DMS 273 (cell line): Measurements from ENCODE around the gene DISP2.

Source experiments
- DNase-seq: peaks from one replicate; lab custom pipeline; 2025; ENCODE audit not compliant: unreplicated experiment; lab: John Stamatoyannopoulos, UW

DISP2 gene

DNA sequence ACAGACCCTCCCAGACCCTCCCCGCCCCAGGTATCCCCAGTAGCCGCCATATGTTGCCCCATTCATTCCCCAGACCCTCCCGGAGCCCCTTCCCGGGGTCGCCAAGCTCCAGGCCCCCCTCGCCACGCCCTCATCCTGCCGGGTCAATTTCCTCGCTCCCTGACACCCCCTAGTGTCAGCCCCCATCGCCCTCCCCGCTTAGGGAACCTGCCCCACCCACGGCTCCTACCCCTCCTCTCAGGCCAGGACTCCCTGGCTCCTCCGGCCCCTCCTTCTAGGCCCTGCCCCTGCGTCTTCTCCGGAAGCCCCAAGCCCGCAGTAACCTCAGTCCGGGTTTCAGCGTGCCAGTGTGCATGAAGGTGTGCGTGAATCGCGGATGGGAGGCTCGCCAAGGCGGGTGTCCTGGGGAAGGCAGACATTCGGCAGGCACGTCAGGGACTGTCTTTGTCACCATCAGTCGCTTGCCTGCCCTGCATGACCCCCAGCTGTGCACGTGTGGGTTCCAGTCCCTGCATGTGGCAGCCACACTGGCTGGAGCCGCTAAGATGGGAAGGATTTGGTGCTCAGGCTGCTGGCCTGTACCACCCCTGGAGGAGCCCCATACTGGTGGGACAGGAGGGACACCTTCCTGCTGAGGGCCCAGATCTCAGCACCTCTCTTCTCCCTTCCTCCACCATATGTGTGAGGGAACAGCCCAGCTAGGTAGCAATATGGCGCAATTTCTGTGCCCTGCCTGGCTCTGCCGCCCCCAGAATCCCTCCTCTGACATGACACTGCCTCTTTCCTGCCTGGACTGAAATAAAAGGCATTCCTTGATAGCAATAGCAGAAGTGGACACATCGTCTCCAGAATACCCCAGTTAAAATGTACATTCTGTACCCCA is 693 bp downstream of the DISP2 start:
- DNase-seq, result peak; percentile 69

DNA sequence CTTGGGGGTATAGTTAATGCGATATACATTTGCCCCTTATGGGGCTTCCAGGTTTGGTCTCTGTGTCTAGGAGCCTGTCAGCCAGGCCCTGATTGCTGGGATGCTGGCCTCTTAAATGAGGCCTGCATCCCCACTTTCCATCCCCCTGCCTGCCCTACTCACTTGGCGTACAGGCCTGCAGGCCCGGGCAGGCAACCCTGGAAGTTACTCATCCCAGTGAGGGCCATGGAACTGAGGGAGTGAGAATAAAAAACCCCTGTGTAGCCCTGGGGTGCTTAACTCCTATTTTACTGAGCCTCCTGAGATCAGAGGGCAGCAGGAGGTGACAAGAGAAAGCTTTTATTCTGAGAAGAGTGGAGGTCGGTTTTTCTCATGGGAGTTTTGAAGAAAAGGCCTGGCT is 2.0 kb downstream of the DISP2 start:
- no peak for DNase-seq

DNA sequence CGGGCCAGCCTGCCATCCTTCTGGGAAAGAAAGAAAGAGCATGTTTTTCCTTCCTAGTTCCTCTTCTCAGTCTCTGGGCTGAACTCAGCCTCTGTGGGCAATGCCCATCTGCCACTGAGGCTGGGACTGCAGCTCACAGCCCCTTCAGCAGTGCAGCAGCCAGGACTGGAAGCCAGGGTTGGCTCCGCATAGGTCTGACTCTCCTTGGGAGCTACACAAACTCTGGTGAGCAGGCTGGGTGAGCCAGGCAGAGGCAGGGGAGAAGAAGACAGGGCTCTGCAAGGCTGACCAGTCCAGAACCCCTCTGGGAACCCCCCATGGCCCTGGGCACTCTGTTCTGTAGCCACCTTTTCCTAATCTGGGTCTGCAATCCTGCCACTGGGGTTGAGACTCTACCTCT is 3.6 kb downstream of the DISP2 start:
- DNase-seq, result peak; percentile 24

DNA sequence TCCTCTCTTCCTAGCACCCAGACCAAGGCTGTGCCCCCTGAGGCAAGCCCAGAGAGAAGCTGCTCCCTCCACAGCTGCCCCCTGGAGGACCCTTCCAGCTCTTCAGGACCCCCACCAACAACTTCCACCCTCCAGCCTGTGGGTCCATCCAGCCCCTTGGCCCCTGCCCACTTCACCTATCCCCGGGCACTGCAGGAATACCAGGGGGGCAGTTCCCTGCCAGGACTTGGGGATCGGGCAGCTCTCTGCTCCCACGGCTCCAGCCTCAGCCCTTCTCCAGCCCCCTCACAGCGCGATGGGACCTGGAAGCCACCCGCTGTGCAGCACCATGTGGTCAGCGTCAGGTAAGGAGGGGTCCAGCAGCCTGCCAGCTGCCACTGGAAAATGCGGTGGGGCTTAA is 5.6 kb downstream of the DISP2 start:
- no peak for DNase-seq

DNA sequence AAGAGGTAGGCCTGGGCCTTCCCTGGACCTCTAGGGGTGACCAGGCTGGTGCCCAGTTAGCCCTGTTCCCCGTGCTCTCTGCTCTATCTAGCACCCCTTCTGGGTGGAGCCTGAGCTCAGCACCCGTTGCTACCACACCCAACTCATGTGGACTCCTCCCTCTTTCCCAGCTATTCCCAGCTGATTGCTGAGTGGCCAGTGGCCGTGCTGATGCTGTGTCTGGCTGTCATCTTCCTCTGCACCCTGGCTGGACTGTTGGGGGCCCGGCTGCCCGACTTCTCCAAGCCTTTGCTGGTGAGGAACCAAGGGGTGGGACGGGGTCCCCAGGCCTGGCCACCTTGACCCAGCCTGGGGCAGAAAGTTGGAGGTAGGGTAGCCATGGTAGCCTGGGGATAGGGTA is 6.2 kb downstream of the DISP2 start:
- DNase-seq, result no peak

DNA sequence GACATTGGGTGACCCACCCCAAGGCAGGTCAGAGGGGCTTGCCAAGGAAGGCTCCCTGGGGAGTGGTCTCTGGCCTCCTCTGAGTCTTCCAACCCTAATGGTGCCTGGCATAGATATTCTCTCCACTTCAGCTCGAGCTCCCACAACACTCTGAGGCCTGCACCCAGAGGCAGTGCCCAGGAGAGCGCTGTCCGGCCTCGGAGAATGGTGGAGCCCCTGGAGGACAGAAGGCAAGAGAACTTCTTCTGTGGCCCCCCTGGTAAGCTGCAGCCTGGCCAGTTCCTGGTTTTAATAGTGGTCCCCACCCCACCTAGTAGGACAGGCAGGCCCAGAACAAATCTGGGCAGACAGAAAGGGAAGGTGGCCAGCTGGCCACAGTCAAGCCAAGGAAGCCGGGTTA is 7.0 kb downstream of the DISP2 start:
- no peak for DNase-seq

DNA sequence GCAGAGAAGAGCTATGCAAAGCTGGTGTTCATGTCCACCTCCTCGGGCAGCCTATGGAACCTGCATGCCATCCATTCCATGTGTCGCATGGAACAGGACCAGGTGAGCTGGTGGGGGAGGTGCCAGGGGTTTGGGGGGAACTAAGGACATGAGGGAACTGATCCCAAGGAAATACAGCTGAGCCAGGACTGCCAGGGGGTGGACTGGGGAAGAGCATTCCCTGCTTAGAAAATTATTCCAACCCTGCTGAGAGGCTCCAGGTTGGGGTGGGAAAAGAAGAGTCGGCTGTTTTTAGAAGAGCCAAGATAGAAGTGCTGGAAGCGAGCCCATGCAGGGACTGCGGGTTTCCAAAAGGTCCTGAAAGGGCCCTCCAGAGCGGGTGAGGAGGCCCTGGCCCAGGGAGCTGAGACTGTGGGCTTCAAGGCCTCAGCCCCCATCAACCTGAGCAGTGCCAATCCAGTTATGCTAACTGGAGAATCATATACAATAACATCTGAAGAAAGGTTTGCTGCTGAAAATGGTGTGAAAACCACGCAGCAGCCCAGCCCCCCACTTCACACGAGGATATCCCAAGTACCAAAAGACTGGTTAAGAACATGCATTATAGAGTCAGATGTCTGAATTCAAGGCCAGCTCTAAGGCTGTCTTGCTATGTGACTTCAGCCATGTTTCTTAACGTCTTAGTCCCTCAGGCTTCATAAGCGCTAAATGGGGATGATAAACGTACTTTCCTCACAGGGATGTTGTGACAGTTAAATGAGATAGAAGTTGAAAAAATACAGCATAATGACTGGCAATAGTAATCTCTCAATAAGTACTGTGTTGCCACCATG is 7.8 kb downstream of the DISP2 start:
- no peak for DNase-seq

DNA sequence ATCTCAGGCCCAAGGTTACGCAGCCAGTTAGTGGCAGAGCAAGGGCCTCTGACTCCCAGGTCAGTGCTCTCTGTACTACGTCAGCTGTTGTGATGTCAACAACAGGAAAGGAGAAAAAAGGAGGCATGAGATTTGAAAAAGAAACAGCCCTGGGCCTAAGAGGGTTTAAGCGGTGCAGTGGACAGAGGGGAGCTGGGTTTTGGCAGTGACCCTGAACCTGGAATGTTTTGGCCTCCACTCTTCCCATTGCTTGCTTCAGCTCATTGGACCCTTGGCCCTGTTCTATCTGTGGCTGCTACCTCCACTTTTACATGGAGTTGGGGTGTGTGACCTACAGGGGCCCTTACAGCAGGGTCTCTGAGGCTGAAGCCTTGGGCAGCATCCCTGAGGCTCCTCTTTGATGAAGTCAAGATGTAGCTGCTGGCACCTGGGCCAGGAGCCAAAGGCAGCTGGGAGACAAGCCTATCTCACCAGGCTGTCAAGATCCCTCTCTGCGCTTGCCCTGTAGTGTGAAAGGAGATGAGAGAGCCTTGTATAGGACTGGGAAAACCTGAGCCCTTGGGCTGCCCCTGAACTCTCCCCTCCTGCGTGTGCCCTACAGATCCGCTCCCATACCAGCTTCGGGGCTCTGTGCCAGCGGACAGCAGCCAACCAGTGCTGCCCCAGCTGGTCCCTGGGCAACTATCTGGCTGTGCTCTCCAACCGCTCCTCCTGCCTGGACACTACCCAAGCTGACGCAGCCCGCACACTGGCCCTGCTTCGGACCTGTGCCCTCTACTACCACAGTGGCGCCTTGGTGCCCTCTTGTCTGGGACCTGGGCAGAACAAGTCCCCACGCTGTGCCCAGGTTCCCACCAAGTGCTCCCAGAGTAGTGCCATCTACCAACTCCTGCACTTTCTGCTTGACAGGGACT is 8.7 kb downstream of the DISP2 start:
- peak; percentile 93 for DNase-seq

DNA sequence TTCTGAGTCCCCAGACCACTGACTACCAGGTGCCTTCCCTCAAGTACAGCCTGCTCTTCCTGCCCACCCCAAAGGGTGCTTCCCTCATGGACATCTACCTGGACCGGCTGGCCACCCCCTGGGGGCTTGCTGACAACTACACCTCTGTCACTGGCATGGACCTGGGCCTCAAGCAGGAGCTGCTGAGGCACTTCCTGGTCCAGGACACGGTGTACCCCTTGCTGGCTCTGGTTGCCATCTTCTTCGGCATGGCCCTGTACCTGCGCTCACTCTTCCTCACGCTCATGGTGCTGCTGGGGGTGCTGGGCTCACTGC is 9.3 kb downstream of the DISP2 start:
- no peak for DNase-seq

DNA sequence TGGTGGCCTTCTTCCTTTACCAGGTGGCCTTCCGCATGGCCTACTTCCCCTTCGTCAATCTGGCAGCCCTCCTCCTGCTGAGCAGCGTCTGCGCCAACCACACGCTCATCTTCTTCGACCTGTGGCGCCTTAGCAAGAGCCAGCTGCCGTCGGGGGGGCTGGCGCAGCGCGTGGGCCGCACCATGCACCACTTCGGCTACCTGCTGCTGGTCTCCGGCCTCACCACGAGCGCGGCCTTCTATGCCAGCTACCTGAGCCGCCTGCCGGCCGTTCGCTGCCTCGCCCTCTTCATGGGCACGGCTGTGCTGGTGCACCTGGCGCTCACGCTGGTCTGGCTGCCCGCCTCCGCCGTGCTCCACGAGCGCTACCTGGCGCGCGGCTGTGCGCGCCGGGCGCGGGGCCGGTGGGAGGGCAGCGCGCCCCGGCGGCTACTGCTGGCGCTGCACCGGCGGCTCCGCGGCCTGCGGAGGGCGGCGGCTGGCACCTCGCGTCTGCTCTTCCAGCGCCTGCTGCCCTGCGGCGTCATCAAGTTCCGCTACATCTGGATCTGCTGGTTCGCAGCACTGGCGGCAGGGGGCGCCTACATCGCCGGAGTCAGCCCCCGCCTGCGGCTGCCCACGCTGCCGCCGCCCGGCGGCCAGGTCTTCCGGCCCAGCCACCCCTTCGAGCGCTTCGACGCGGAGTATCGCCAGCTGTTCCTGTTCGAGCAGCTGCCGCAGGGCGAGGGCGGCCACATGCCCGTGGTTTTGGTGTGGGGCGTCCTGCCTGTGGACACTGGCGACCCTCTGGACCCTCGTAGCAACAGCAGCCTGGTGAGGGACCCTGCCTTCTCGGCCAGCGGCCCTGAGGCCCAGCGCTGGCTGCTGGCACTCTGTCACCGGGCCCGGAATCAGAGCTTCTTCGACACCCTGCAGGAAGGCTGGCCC is 9.9 kb downstream of the DISP2 start:
- DNase-seq, result peak; percentile 96

DNA sequence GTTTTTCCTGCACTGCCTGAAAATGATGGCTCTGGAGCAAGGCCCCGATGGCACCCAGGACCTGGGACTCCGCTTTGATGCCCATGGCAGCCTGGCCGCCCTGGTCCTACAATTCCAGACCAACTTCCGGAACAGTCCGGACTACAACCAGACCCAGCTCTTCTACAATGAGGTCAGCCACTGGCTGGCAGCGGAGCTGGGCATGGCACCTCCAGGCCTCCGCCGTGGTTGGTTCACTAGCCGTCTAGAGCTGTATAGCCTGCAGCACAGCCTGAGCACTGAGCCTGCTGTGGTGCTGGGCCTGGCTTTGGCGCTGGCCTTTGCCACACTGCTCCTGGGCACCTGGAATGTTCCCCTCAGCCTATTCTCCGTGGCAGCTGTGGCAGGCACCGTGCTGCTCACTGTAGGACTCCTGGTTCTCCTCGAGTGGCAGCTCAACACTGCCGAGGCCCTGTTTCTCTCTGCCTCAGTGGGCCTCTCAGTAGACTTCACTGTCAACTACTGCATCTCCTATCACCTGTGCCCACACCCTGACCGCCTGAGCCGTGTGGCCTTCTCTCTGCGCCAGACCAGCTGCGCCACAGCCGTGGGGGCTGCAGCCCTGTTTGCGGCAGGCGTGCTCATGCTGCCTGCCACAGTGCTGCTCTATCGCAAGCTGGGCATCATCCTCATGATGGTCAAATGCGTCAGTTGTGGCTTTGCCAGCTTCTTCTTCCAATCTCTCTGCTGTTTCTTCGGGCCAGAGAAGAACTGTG is 10.9 kb downstream of the DISP2 start:
- no peak for DNase-seq

DNA sequence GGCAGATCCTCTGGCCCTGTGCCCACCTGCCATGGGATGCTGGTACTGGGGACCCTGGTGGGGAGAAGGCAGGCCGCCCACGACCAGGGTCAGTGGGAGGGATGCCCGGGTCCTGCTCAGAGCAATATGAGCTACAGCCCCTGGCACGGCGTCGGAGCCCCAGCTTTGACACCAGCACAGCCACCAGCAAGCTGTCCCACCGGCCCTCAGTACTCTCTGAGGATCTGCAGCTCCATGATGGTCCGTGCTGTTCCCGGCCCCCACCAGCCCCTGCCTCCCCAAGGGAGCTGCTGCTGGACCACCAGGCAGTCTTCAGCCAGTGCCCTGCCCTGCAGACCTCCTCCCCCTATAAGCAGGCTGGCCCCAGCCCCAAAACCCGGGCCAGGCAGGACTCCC is 11.5 kb downstream of the DISP2 start:
- no peak for DNase-seq

DNA sequence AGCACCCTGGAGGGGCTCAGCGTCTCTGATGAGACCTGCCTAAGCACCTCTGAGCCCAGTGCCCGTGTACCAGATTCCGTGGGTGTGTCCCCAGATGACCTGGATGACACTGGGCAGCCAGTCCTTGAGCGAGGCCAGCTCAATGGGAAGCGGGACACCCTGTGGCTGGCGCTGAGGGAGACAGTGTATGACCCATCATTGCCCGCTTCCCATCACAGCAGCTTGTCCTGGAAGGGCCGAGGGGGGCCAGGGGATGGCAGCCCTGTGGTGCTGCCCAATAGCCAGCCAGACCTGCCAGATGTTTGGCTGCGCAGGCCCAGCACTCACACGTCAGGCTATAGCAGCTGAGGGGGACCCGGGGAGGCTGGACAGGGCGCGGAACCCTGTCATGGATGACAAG is 12.0 kb downstream of the DISP2 start:
- no peak for DNase-seq

DNA sequence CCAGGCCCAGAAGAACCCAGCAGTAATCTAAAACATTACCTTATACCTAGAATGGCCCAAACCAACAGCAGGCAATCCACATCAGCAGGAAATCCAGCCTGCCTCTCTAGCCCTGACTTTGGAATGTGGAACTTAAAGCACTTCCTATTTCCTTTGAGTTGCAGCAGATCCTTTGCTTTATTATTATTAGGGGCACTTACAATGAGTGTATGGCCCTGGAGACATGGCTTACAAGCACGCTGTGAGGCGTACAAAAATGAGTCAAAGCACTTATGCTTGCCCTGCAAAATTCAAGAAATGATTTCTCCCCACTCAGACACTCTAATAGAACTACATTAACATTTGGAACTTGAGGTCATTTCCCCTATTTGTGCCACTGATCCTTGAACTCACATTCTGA is 15.0 kb downstream of the DISP2 start:
- DNase-seq, result no peak

DNA sequence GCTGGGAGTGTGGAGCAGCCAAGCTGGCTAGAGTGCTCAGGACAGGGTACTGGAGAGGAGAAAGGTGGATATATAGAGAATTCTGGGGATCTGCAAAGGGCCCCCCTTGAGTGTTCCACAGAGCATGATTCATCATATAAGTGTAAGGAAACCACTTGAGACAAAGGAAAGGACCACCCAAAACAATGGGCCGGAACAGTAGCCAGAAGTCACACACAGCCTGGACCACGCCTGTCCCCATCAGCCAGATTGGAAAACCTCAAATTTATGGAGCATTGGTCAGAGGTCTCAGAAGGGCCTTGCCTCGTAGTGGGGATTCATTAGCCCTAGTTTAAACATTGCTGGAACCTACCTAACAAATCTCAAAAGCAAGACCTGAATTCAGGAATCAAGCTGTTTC is 19.6 kb downstream of the DISP2 start:
- DNase-seq, result no peak

DNA sequence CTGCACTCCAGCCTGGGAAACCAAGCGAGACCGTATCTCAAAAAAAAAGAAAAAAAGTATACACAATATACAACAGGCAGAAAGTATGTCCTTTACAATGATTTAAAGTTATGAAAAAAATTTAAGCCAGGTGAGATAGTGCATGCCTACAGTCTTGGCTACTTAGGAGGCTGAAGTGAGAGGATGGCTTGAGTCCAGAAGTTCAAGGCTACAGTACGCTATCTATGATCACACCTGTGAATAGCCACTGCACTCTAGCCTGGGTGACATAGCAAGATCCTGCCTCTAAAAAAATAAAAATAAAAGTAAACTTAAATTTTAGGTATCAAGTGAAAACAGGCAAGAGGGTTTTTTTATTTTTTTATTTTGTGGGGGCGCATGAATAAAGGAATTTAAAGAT is 21.4 kb downstream of the DISP2 start:
- DNase-seq, result no peak

DNA sequence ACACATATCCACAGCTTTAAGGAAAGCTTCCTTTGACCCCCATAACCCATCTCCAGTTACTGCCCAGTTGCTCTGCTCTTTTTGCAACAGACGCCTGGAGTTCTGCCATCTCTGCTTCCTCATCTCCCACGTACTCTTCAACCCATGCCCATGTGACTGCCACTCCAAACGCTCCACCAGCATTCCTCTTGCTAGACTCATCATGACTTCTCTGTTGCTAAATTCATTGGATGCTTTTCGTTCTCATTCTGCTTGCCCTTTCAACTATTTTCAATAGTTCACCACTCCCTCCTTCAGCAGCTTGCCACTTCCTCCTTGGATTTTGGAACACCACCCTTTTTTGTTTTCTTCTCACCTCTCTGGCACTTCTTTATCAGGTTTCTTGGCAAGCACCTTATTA is 21.8 kb downstream of the DISP2 start:
- peak; percentile 83 for DNase-seq

DNA sequence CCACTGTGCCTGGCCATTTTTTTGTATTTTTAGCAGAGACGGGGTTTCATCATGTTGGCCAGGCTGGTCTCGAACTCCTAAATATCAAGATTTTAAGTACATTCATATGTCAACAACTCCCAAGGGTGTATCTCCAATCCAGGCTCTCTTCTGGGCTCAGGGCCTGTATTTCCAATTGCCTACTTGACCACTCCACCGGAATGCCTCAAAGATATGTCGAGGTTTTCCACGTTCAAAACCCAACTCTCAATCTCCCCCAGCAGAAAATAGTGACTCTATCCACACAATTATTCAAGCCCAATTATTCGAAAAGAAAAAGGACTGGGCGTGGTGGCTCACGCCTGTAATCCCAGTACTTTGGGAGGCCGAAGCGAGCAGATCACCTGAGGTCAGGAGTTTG is 22.6 kb downstream of the DISP2 start:
- no peak for DNase-seq

DNA sequence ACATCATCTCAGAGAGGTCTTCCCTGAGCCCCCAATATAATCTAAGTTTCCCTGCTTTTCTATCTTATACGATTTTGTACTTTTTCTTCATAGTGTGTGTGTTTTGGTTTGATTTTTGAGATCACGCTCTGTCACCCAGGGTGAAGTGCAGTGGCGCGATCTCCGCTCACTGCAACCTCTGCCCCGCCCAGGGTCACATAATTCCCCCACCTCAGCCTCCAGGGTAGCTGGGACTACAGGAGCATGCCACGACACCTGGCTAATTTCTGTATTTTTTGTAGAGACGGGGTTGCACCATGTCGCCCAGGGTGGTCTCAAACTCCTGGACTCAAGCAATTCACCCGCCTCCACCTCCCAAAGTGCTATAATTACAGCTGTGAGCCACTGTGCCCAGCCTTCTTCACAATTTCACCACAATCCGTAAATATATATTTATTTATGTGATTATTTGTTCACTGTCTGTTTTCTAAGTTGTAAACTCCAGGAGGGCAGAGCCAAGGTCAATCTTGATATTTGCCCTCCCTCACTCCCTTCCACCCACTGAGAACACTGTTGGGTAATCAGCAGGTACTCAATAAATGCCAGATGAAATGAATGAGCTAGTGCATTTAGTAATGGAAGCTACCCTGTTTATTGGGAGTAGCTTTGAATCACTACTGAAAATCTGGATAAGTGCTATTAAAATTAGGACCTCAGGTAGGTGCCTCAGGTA is 24.0 kb downstream of the DISP2 start:
- DNase-seq, result no peak
